SK-N-SH treated with all-trans-retinoic acid at 6 μM for 48 hours (cell line): ENCODE results near the gene CSNK2A1.

Experiments used
- ATAC-seq: fragments of 200-7000 bp; cut with Tn5 transposase; 3 replicates; pipeline ENCODE4 v1.9.1; 2020; ENCODE audit warnings: mild to moderate bottlenecking, moderate library complexity
- BACH2 ChIP-seq: fragments of 250-450 bp; sonication (Bioruptor Pico); IDR thresholded peaks from 2 replicates; pipeline ENCODE4 v1.9.0; 2021; ENCODE audit warnings: mild to moderate bottlenecking, borderline replicate concordance
- CREB5 ChIP-seq: fragments of 250-450 bp; sonication (Bioruptor Pico); IDR thresholded peaks from 2 replicates; pipeline ENCODE4 v1.5.1; 2020; ENCODE audit warnings: low read depth, mild to moderate bottlenecking, moderate library complexity
- CSDC2 ChIP-seq: fragments of 250-450 bp; sonication (Bioruptor Pico); IDR thresholded peaks from 2 replicates; pipeline ENCODE4 v1.5.0; 2020; ENCODE audit warnings: mild to moderate bottlenecking, moderate library complexity
- CSRNP3 ChIP-seq: fragments of 250-450 bp; sonication (Bioruptor Pico); IDR thresholded peaks from 2 replicates; pipeline ENCODE4 v1.5.1; 2021; ENCODE audit warnings: mild to moderate bottlenecking, moderate library complexity
- ISL1 ChIP-seq: fragments of 250-450 bp; sonication (Bioruptor Pico); IDR thresholded peaks from 2 replicates; pipeline ENCODE4 v2.1.2; 2022; ENCODE audit warnings: mild to moderate bottlenecking, moderate library complexity
- OSR1 ChIP-seq: fragments of 250-450 bp; sonication (Bioruptor Pico); IDR thresholded peaks from 2 replicates; pipeline ENCODE4 v1.8.0; 2022; ENCODE audit warnings: moderate library complexity, mild to moderate bottlenecking, inconsistent platforms
- PATZ1 ChIP-seq: fragments of 250-450 bp; sonication (Bioruptor Pico); IDR thresholded peaks from 2 replicates; pipeline ENCODE4 v1.8.0; 2020; ENCODE audit warnings: mild to moderate bottlenecking, moderate library complexity, borderline replicate concordance
- POU6F1 ChIP-seq: fragments of 250-450 bp; sonication (Bioruptor Pico); IDR thresholded peaks from 2 replicates; pipeline ENCODE4 v1.8.0; 2021; ENCODE audit warnings: low read depth, mild to moderate bottlenecking, moderate library complexity, borderline replicate concordance
- PPARA ChIP-seq: fragments of 250-450 bp; sonication (Bioruptor Pico); IDR thresholded peaks from 2 replicates; pipeline ENCODE4 v1.5.0; 2020; ENCODE audit warnings: mild to moderate bottlenecking, borderline replicate concordance
- RARB ChIP-seq: fragments of 250-450 bp; sonication (Bioruptor Pico); IDR thresholded peaks from 2 replicates; pipeline ENCODE4 v1.8.0; 2021; ENCODE audit warnings: mild to moderate bottlenecking, moderate library complexity
- TOX ChIP-seq: fragments of 250-450 bp; sonication (Bioruptor Pico); IDR thresholded peaks from 2 replicates; pipeline ENCODE4 v1.8.0; 2021; ENCODE audit warnings: mild to moderate bottlenecking, moderate library complexity, borderline replicate concordance
- ZFP3 ChIP-seq: fragments of 250-450 bp; sonication (Bioruptor Pico); IDR thresholded peaks from 2 replicates; pipeline ENCODE4 v1.5.0; 2020; ENCODE audit warnings: mild to moderate bottlenecking, moderate library complexity
- ZFP30 ChIP-seq: fragments of 450-650 bp; formaldehyde crosslinking; IDR thresholded peaks from 2 replicates; pipeline ENCODE4 v1.5.0; 2022; ENCODE audit warnings: mild to moderate bottlenecking, moderate library complexity
- ZNF565 ChIP-seq: fragments of 450-650 bp; formaldehyde crosslinking; conservative IDR thresholded peaks from 2 replicates; pipeline ENCODE4 v1.5.0; 2020; ENCODE audit warnings: low read depth, mild to moderate bottlenecking, moderate library complexity
- ZNF8 ChIP-seq: fragments of 450-650 bp; formaldehyde crosslinking; IDR thresholded peaks from 2 replicates; pipeline ENCODE4 v1.5.0; 2020; ENCODE audit warnings: mild to moderate bottlenecking, moderate library complexity

The CSNK2A1 gene

GRCh38 chr20:503048-503737 is 40.4 kb downstream of the CSNK2A1 start:
- TF ChIP-seq OSR1 (CRISPR knock-in tag), result no peak
- no peak for TF ChIP-seq CSDC2
- ATAC-seq, result no peak

- no peak for TF ChIP-seq POU6F1
- no peak for TF ChIP-seq ZFP3 (CRISPR knock-in tag)
- TF ChIP-seq TOX (CRISPR knock-in tag), result no peak
These were observed 45.6 kb downstream of the CSNK2A1 start for GRCh38 chr20:497979-498378.

GRCh38 chr20:496126-496696 is 47.4 kb downstream of the CSNK2A1 start:
- no peak for ATAC-seq
- no peak for TF ChIP-seq CSDC2

More at GRCh38 chr20:497979-498378, 45.6 kb downstream of the CSNK2A1 start:
- ATAC-seq, result no peak

- no peak for ATAC-seq
These were observed 51.4 kb downstream of the CSNK2A1 start for GRCh38 chr20:492159-492558.

More at GRCh38 chr20:492159-492558, 51.4 kb downstream of the CSNK2A1 start:
- TF ChIP-seq ZFP3 (CRISPR knock-in tag), result no peak
- TF ChIP-seq CSDC2, result no peak
- TF ChIP-seq CREB5 (CRISPR knock-in tag), result no peak
- TF ChIP-seq ISL1 (CRISPR knock-in tag), result no peak
- TF ChIP-seq ZFP30 (CRISPR knock-in tag), result no peak
- no peak for TF ChIP-seq RARB
- no peak for TF ChIP-seq POU6F1
- TF ChIP-seq PPARA (CRISPR knock-in tag), result no peak
- no peak for TF ChIP-seq ZNF8 (CRISPR knock-in tag)
- TF ChIP-seq ZNF565 (CRISPR knock-in tag), result no peak
- no peak for TF ChIP-seq PATZ1 (CRISPR knock-in tag)
- no peak for TF ChIP-seq BACH2 (CRISPR knock-in tag)
- no peak for TF ChIP-seq CSRNP3 (CRISPR knock-in tag)
